Endothelial cell of umbilical vein (primary cell): ENCODE results near the gene CIPC. TPM values are rescaled to one million over a fixed set of nuclear protein-coding genes. Genes with fewer than 3 reads are reported as not detected.

Source experiments
- BruUV-seq: library from RNA; stranded (reverse); fragments of 400-500 nt; replicated peaks from 2 replicates; lab custom pipeline; 2021; lab: Mats Ljungman, UMichigan
- CTCF ChIA-PET: fragments of 300-600, 350-600 bp; sonication (Branson Sonifier 250); formaldehyde crosslinking; loops from one replicate; lab custom pipeline; 2021; ENCODE audit warnings: antibody characterized with exemption, inconsistent platforms; lab: Charles Lee
- POLR2A ChIA-PET: fragments of 300-600, 350-600 bp; sonication (Branson Sonifier 250); formaldehyde crosslinking; loops from one replicate; lab custom pipeline; 2021; ENCODE audit warnings: antibody characterized with exemption, inconsistent platforms; lab: Charles Lee
- DNase-seq: peaks from one replicate; pipeline ENCODE4 v3.0.0-alpha.2; 2011; ENCODE audit warnings: low read depth, low spot score
- FAIRE-seq: peaks from 2 replicates; lab custom pipeline; 2011; peaks lifted over from hg19 to GRCh38; lab: Jason Lieb, UNC
- H2AFZ ChIP-seq: 2 replicates; pipeline ENCODE4 v1.6.0; 2012; ENCODE audit warnings: low read depth, low read length, control low read depth, inconsistent platforms
- H3K27ac ChIP-seq: 2 replicates; pipeline ENCODE4 v1.5.1; 2011; ENCODE audit warnings: low read depth, mild to moderate bottlenecking, control low read depth, low read length, moderate library complexity; ENCODE audit not compliant: insufficient read depth
- H3K27me3 ChIP-seq, 2 experiments: 2 replicates each; pipeline versions ENCODE4 v1.6.0 to v1.6.1; 2011; ENCODE audit warnings: low read length in 2 of 2, mixed read lengths in 1 of 2; ENCODE audit not compliant: control insufficient read depth in 2 of 2, insufficient read depth in 2 of 2
- H3K36me3 ChIP-seq, 2 experiments: 2 replicates in 1 of 2; 3 replicates in 1 of 2; pipeline ENCODE4 v1.5.1; 2011; ENCODE audit warnings: low read length in 2 of 2, mild to moderate bottlenecking in 1 of 2, moderate library complexity in 1 of 2; ENCODE audit not compliant: control insufficient read depth in 2 of 2, insufficient read depth in 2 of 2; ENCODE audit errors: extremely low read depth in 1 of 2
- H3K4me1 ChIP-seq: 3 replicates; pipeline ENCODE4 v1.5.1; 2011; ENCODE audit warnings: mild to moderate bottlenecking, low read length; ENCODE audit not compliant: control insufficient read depth, insufficient read depth; ENCODE audit errors: extremely low read depth
- H3K4me2 ChIP-seq: 2 replicates; pipeline ENCODE4 v1.6.1; 2011; ENCODE audit warnings: low read length, control low read depth, mixed read lengths; ENCODE audit not compliant: insufficient read depth
- H3K4me3 ChIP-seq, 3 experiments: fragments of 200-600 bp in 1 of 3; sonication (generic), shearing (Covaris generic) in 1 of 3; replicated peaks in 1 of 3; 2 replicates each; pipeline ENCODE4 v1.5.1; 2011 to 2016; ENCODE audit warnings: control low read depth in 3 of 3, low read length in 3 of 3, mild to moderate bottlenecking in 2 of 3, inconsistent platforms in 1 of 3, low read depth in 1 of 3, moderate library complexity in 1 of 3; ENCODE audit not compliant: insufficient read depth in 1 of 3
- H3K79me2 ChIP-seq: 2 replicates; pipeline ENCODE4 v1.6.0; 2012; ENCODE audit warnings: low read length, inconsistent platforms; ENCODE audit not compliant: control insufficient read depth, insufficient read depth
- H3K9ac ChIP-seq: replicated peaks from 2 replicates; pipeline ENCODE3; 2011; ENCODE audit warnings: low read length, control low read depth; ENCODE audit not compliant: insufficient read depth; ENCODE audit errors: extremely low read depth
- H3K9me1 ChIP-seq: replicated peaks from 3 replicates; pipeline ENCODE4 v1.6.0; 2011; ENCODE audit warnings: mild to moderate bottlenecking, low read length; ENCODE audit not compliant: control insufficient read depth, insufficient read depth; ENCODE audit errors: extremely low read depth
- H3K9me3 ChIP-seq: replicated peaks from 2 replicates; pipeline ENCODE4 v1.5.1; 2012; ENCODE audit warnings: low read length, inconsistent platforms; ENCODE audit not compliant: control insufficient read depth, insufficient read depth
- H4K20me1 ChIP-seq: replicated peaks from 2 replicates; pipeline ENCODE3; 2011; ENCODE audit warnings: mild to moderate bottlenecking, low read length; ENCODE audit not compliant: control insufficient read depth, insufficient read depth; ENCODE audit errors: extremely low read depth
- EZH2 ChIP-seq: IDR thresholded peaks from 2 replicates; pipeline ENCODE4 v1.6.1; 2012; ENCODE audit warnings: borderline replicate concordance, low read depth, mild to moderate bottlenecking, moderate library complexity, low read length, inconsistent platforms; ENCODE audit not compliant: severe bottlenecking
- FOS ChIP-seq: IDR thresholded peaks from 2 replicates; pipeline ENCODE4 v1.6.1; 2011; ENCODE audit warnings: mild to moderate bottlenecking, low read length, moderate library complexity, borderline replicate concordance; ENCODE audit not compliant: insufficient read depth
- GATA2 ChIP-seq: IDR thresholded peaks from 2 replicates; pipeline ENCODE4 v1.7.0; 2011; ENCODE audit warnings: low read depth, mild to moderate bottlenecking, moderate library complexity, mixed read lengths, low read length; ENCODE audit not compliant: insufficient read length, insufficient read depth
- JUN ChIP-seq: IDR thresholded peaks from 2 replicates; pipeline ENCODE4 v1.6.1; 2011; ENCODE audit warnings: borderline replicate concordance, low read depth; ENCODE audit not compliant: insufficient read length, insufficient read depth
- MYC ChIP-seq: IDR thresholded peaks from one replicate; pipeline ENCODE4 v1.6.1; 2011; ENCODE audit warnings: mild to moderate bottlenecking, low read depth, low read length
- POLR2A ChIP-seq: IDR thresholded peaks from 2 replicates; pipeline ENCODE4 v1.6.1; 2012; ENCODE audit warnings: low read depth, mild to moderate bottlenecking, control low read depth, low read length
- POLR2AphosphoS5 ChIP-seq: IDR thresholded peaks from 2 replicates; pipeline ENCODE4 v1.6.1; 2012; ENCODE audit warnings: low read depth, mild to moderate bottlenecking, control low read depth, low read length, moderate library complexity; ENCODE audit not compliant: insufficient read depth
- dilution Hi-C: fragments of 300-500 bp; cut with MboI; formaldehyde crosslinking; loops from one replicate; pipeline ENCODE4 v1.15.0; 2019; ENCODE audit warnings: low sequenced_read_pairs; ENCODE audit not compliant: extremely low pct_ligation_motif_present
- intact Hi-C: fragments of 100-400 bp; cut with micrococcal nuclease; formaldehyde crosslinking; loops from one replicate; pipeline ENCODE4 v1.10.0; 2022
- polyA plus RNA-seq, 4 experiments: library from polyadenylated mRNA; depleted of rRNA in 3 of 4; stranded (reverse) in 3 of 4; unstranded in 1 of 4; fragments of >200 nt; gene quantifications; 2 replicates each; pipeline versions ENCODE4 v1.2.1 to v1.2.3, GENCODE V29; 2011 to 2012; ENCODE audit warnings: missing spikeins in 1 of 4
- total RNA-seq: library from RNA; stranded (reverse); gene quantifications from 2 replicates; pipeline ENCODE4 v1.2.3, GENCODE V29; 2021
- TF ChIP-seq, protein P1 (sequence below), 2 donors: IDR thresholded peaks; 1 replicate in 1 of 2; 2 replicates in 1 of 2; pipeline ENCODE4 v1.5.1; 2011; ENCODE audit warnings: low read length in 2 of 2, mild to moderate bottlenecking in 2 of 2, moderate library complexity in 2 of 2, control low read depth in 1 of 2, inconsistent platforms in 1 of 2, low read depth in 1 of 2; ENCODE audit not compliant: insufficient read depth in 1 of 2; ENCODE audit errors: extremely low read depth in 1 of 2
- TF ChIP-seq, protein P2 (sequence below): IDR thresholded peaks from 2 replicates; pipeline ENCODE4 v1.6.1; 2011; ENCODE audit not compliant: insufficient read depth, insufficient read length

CIPC gene
- total and polyA plus RNA-seq, 2 donors (not counting 3 experiments of a cell fraction or from before 2014, with no cell fraction given) = 8.8 to 17.4 TPM

DNA sequence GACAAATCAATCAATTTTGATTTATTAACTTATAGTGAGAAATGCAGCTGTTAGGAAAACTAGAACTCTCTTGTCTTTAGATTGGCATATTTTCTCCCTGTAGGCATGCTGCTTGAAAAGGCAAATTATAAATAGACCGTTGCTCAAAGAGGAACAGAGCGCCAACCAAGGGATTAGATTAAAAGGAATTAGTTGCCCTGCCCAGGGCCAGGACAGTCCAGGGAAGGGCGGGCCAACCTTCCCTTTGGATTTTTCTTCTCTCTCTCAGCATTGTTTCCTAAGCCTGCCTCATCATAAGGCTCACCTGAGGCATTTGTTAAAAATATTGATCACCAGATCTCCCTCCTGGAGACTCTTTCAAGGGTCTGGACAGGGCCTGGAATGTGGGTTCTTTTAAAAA lies 8.6 kb downstream of the CIPC start:
- peaks cover 0 to 7% of the 10 kb centered on the region in 2 experiments for H3K36me3 ChIP-seq
- dilution Hi-C loops = no loop called here
- no TSS peak for BruUV-seq

DNA sequence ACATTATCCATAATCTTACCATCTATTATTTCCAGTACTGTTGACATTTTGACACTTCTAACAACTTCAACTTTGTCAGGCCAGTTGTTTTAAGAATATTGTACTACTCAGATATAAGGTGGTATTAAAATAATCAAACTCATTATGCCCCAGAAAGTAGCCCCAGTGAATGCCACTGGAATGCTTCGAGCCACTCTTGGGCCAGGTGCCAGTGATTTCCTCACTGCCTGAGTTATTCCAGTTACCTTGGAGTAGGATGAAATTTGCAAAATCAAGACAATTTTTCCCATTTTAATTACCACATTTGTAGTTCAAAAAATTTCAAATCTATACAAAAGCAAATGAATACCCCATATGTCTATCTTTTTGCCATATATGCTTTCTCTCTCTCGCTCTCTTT lies 9.2 kb downstream of the CIPC start:
- no TSS peak for BruUV-seq
- Histone ChIP-seq H3K4me3 (no peak overlapping the region), H3K9ac (no peak overlapping the region), H3K4me2 (no peak overlapping the region), H3K9me1 (no peaks in the 10 kb centered on the region), H3K9me3 (no peaks in the 10 kb centered on the region), H3K27ac (no peak overlapping the region), H2AFZ (no peak overlapping the region), H4K20me1 (no peaks in the 10 kb centered on the region), H3K27me3 (no peaks in the 10 kb centered on the region), H3K4me1 (peaks cover 14% of the 10 kb centered on the region), H3K79me2 (peaks cover 17% of the 10 kb centered on the region), H3K36me3 (peaks cover 0 to 7% of the 10 kb centered on the region in 2 experiments)
- intact Hi-C loops (no loop called here), dilution Hi-C loops (no loop called here)
- CTCF ChIA-PET = no interaction called here
- DNase-seq (no peak), FAIRE-seq (no peak)
- TF ChIP-seq, protein P1, sequence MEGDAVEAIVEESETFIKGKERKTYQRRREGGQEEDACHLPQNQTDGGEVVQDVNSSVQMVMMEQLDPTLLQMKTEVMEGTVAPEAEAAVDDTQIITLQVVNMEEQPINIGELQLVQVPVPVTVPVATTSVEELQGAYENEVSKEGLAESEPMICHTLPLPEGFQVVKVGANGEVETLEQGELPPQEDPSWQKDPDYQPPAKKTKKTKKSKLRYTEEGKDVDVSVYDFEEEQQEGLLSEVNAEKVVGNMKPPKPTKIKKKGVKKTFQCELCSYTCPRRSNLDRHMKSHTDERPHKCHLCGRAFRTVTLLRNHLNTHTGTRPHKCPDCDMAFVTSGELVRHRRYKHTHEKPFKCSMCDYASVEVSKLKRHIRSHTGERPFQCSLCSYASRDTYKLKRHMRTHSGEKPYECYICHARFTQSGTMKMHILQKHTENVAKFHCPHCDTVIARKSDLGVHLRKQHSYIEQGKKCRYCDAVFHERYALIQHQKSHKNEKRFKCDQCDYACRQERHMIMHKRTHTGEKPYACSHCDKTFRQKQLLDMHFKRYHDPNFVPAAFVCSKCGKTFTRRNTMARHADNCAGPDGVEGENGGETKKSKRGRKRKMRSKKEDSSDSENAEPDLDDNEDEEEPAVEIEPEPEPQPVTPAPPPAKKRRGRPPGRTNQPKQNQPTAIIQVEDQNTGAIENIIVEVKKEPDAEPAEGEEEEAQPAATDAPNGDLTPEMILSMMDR (IDR thresholded peaks at IDR 0.05; ENCODE audit: extremely low read depth in 1 of 2, insufficient read depth in 1 of 2, low read depth in 1 of 2, low read length in 2 of 2) = no peak
- TF ChIP-seq POLR2AphosphoS5 = no peak
- no peak for TF ChIP-seq FOS
- no peak for TF ChIP-seq EZH2
- no peak for TF ChIP-seq JUN
- TF ChIP-seq, protein P2, sequence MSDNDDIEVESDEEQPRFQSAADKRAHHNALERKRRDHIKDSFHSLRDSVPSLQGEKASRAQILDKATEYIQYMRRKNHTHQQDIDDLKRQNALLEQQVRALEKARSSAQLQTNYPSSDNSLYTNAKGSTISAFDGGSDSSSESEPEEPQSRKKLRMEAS = no peak
- TF ChIP-seq GATA2 = no peak
- no peak for TF ChIP-seq POLR2A
- TF ChIP-seq MYC = no peak
- POLR2A ChIA-PET = no interaction called here

More for the DNA sequence above, 8.6 kb downstream of the CIPC start:
- no peak for TF ChIP-seq POLR2AphosphoS5
- no peak for TF ChIP-seq EZH2
- no peak for TF ChIP-seq JUN
- TF ChIP-seq GATA2 = no peak
- Histone ChIP-seq H4K20me1 (no peaks in the 10 kb centered on the region), H2AFZ (no peak overlapping the region), H3K4me3 (no peak overlapping the region), H3K9me1 (no peaks in the 10 kb centered on the region), H3K27me3 (no peaks in the 10 kb centered on the region), H3K4me1 (peaks cover 12% of the 10 kb centered on the region), H3K79me2 (peaks cover 22% of the 10 kb centered on the region), H3K9ac (no peak overlapping the region), H3K4me2 (no peak overlapping the region), H3K9me3 (no peaks in the 10 kb centered on the region), H3K27ac (no peak overlapping the region)
- DNase-seq = no peak
- POLR2A ChIA-PET = no interaction called here
- CTCF ChIA-PET = no interaction called here
- intact Hi-C loops = no loop called here
- no peak for FAIRE-seq
